Measurements from ENCODE around the gene JDP2. TPM values are rescaled to one million over a fixed set of nuclear protein-coding genes. Genes with fewer than 3 reads are reported as not detected.
A peak's percentile ranks its signal among the peaks of the same experiment; 100 is the strongest.
"Not testable (repeated sequence)": the region's sequence is repeated elsewhere in the genome, so short reads cannot be mapped to it uniquely, and the experiment has no call there.

Gene JDP2
- total and polyA plus RNA-seq, 2 donors (not counting 1 experiment from before 2014, with no cell fraction given) = 7.9 to 17.9 TPM

- Histone ChIP-seq H3K4me3 (ENCODE audit: control extremely low read depth in 1 of 5, extremely low read depth in 1 of 5, insufficient read depth in 1 of 5, low read depth in 2 of 5, low read length in 4 of 5) (no peak overlapping the region), H3K27me3 (replicated peaks in 1 of 4; ENCODE audit: control extremely low read depth in 1 of 4, control insufficient read depth in 3 of 4, insufficient read depth in 4 of 4, low read length in 3 of 4) (no peaks in the 10 kb centered on the region), H2AFZ (ENCODE audit: insufficient read depth, low read depth, low read length, poor library complexity, severe bottlenecking) (no peak overlapping the region), H3K36me3 (replicated peaks in 1 of 2; ENCODE audit: control extremely low read depth in 1 of 2, control insufficient read depth in 1 of 2, extremely low read depth in 1 of 2, insufficient read depth in 2 of 2, low read length in 1 of 2) (peaks cover 0 to 30% of the 10 kb centered on the region in 2 experiments), H3K9me3 (ENCODE audit: control extremely low read depth in 1 of 3, control insufficient read depth in 2 of 3, insufficient read depth in 1 of 3, low read length in 2 of 3) (no peaks in the 10 kb centered on the region), H3K79me2 (ENCODE audit: control insufficient read depth, insufficient read depth, low read length) (no peaks in the 10 kb centered on the region), H3K27ac (ENCODE audit: low read length in 2 of 2) (peak overlapping the region; percentile 71 to 82), H3K9ac (ENCODE audit: low read length) (peak overlapping the region; percentile 16), H4K20me1 (ENCODE audit: control insufficient read depth, insufficient read depth, low read length, poor library complexity, severe bottlenecking) (no peaks in the 10 kb centered on the region), H3K4me2 (replicated peaks; ENCODE audit: low read depth, low read length, poor library complexity, severe bottlenecking) (peak overlapping the region; percentile 44), H3K4me1 (ENCODE audit: control insufficient read depth in 2 of 2, insufficient read depth in 2 of 2, low read length in 2 of 2) (peaks cover 14 to 32% of the 10 kb centered on the region in 2 donors)
- no peaks in the 10 kb centered on the region for H3K9me3 Mint-ChIP-seq (ENCODE audit: insufficient read depth)
- intact Hi-C loops (cut with micrococcal nuclease) = no loop called here
- peak overlapping the region; percentile 62 for H3K4me3 Mint-ChIP-seq
- POLR2A ChIA-PET = interaction anchor here (0.5 kb wide), 1 partner anchor 334 kb away, joined by 5 read pairs; no protein-coding TSS in a partner anchor
- peaks cover 48% of the 10 kb centered on the region for H3K4me1 Mint-ChIP-seq
- CTCF ChIA-PET = interaction anchor here (1.0 to 1.6 kb wide), 6 partner anchors 16 to 105 kb away, joined by 3 to 7 read pairs (median 3); no protein-coding TSS in a partner anchor
- TF ChIP-seq, protein P1, sequence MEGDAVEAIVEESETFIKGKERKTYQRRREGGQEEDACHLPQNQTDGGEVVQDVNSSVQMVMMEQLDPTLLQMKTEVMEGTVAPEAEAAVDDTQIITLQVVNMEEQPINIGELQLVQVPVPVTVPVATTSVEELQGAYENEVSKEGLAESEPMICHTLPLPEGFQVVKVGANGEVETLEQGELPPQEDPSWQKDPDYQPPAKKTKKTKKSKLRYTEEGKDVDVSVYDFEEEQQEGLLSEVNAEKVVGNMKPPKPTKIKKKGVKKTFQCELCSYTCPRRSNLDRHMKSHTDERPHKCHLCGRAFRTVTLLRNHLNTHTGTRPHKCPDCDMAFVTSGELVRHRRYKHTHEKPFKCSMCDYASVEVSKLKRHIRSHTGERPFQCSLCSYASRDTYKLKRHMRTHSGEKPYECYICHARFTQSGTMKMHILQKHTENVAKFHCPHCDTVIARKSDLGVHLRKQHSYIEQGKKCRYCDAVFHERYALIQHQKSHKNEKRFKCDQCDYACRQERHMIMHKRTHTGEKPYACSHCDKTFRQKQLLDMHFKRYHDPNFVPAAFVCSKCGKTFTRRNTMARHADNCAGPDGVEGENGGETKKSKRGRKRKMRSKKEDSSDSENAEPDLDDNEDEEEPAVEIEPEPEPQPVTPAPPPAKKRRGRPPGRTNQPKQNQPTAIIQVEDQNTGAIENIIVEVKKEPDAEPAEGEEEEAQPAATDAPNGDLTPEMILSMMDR (IDR thresholded peaks at IDR 0.05) = no peak
- no peak for TF ChIP-seq EZH2 (IDR thresholded peaks at IDR 0.05; ENCODE audit: borderline replicate concordance, insufficient read depth, low read depth, low read length, poor library complexity, severe bottlenecking)
- DNase-seq = no peak
- WGBS (ENCODE audit: insufficient coverage) = 100% methylated on average over 2 of the region's 5 CpGs
- no peaks in the 10 kb centered on the region for H3K27me3 Mint-ChIP-seq
- peak overlapping the region; percentile 97 for H3K27ac Mint-ChIP-seq
- no peak for ATAC-seq (ENCODE audit: low read depth)
Observed at GRCh38 chr14:75471059-75471458, 43.2 kb downstream of the JDP2 start.

DNA sequence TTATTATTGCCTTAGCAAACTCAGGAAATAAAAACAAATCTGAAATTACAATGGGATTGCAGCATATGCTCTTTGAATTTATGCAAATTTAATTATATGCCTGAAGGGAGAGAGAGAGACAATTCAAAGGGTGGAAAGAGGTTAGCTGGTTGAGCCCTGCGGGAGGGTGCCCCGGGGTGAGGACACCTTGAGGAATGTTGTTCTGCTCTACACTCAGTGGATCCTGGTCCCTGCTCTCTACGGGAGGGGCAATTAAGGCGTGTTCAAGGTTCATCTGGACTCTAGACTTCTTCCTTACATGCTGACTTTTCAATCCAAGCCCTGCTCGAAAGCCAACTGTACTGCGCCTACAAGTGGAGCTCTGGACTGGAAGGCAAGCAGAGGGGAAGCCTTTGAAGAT, 46.3 kb downstream of the JDP2 start:
- H3K9me3 ChIP-seq (ENCODE audit: control extremely low read depth in 1 of 3, control insufficient read depth in 2 of 3, insufficient read depth in 1 of 3, low read length in 2 of 3); H3K9me3 Mint-ChIP-seq (ENCODE audit: insufficient read depth); H3K27ac Mint-ChIP-seq; H3K4me3 ChIP-seq (ENCODE audit: control extremely low read depth in 1 of 5, extremely low read depth in 1 of 5, insufficient read depth in 1 of 5, low read depth in 2 of 5, low read length in 4 of 5); H3K4me2 ChIP-seq (replicated peaks; ENCODE audit: low read depth, low read length, poor library complexity, severe bottlenecking); H3K4me3 Mint-ChIP-seq; H3K9ac ChIP-seq (ENCODE audit: low read length); ATAC-seq (ENCODE audit: low read depth); H3K27me3 ChIP-seq (replicated peaks in 1 of 4; ENCODE audit: control extremely low read depth in 1 of 4, control insufficient read depth in 3 of 4, insufficient read depth in 4 of 4, low read length in 3 of 4); H2AFZ ChIP-seq (ENCODE audit: insufficient read depth, low read depth, low read length, poor library complexity, severe bottlenecking); H3K27ac ChIP-seq (ENCODE audit: low read length in 2 of 2); H3K27me3 Mint-ChIP-seq; DNase-seq; POLR2A ChIA-PET; H3K79me2 ChIP-seq (ENCODE audit: control insufficient read depth, insufficient read depth, low read length); intact Hi-C loops (cut with micrococcal nuclease); H4K20me1 ChIP-seq (ENCODE audit: control insufficient read depth, insufficient read depth, low read length, poor library complexity, severe bottlenecking): not testable (repeated sequence)
- H3K4me1 Mint-ChIP-seq = peaks cover 42% of the 10 kb centered on the region
- Histone ChIP-seq H3K36me3 (replicated peaks in 1 of 2; ENCODE audit: control extremely low read depth in 1 of 2, control insufficient read depth in 1 of 2, extremely low read depth in 1 of 2, insufficient read depth in 2 of 2, low read length in 1 of 2) (peaks cover 0 to 24% of the 10 kb centered on the region in 2 experiments), H3K4me1 (ENCODE audit: control insufficient read depth in 2 of 2, insufficient read depth in 2 of 2, low read length in 2 of 2) (peaks cover 14 to 40% of the 10 kb centered on the region in 2 donors)
- CTCF ChIA-PET = interaction anchor here (1.5 kb wide), 1 partner anchor 22 kb away, joined by 3 read pairs; no protein-coding TSS in a partner anchor
- WGBS (ENCODE audit: insufficient coverage) = 79% methylated on average over 3 of the region's 6 CpGs

Data from B cell (primary cell).